WTC11 (cell line): Measurements from ENCODE around the gene VEGFA. TPM values are rescaled to one million over a fixed set of nuclear protein-coding genes. Genes with fewer than 3 reads are reported as not detected.

Experiments
- ATAC-seq: fragments of 200-7000 bp; cut with Tn5 transposase; 2 replicates; pipeline ENCODE4 v1.10.0; 2021; ENCODE audit warnings: mild to moderate bottlenecking, moderate library complexity
- Bru-seq: library from RNA; stranded (reverse); fragments of 400-500 nt; gene quantifications from one replicate; lab custom pipeline; 2021; lab: Mats Ljungman, UMichigan
- CTCF ChIA-PET: fragments of 300-600 bp; sonication (Branson Sonifier 250); formaldehyde crosslinking; loops from one replicate; lab custom pipeline; 2021; ENCODE audit warnings: antibody characterized with exemption; lab: Charles Lee
- POLR2A ChIA-PET: fragments of 350-600 bp; sonication (Branson Sonifier 250); formaldehyde crosslinking; loops from one replicate; lab custom pipeline; 2021; ENCODE audit warnings: antibody characterized with exemption; lab: Charles Lee
- DNase-seq: peaks from one replicate; pipeline ENCODE4 v3.0.0; 2021; ENCODE audit warnings: low spot score
- H3K27ac Mint-ChIP-seq: 2 replicates; pipeline ENCODE4 v1.8.0; 2021; ENCODE audit warnings: mixed read lengths
- H3K27me3 Mint-ChIP-seq: 2 replicates; pipeline ENCODE4 v1.8.0; 2021; ENCODE audit warnings: low read depth, mild to moderate bottlenecking, moderate library complexity, mixed read lengths
- H3K36me3 Mint-ChIP-seq: 2 replicates; pipeline ENCODE4 v1.8.0; 2021; ENCODE audit warnings: mixed read lengths
- H3K4me1 Mint-ChIP-seq: 2 replicates; pipeline ENCODE4 v1.8.0; 2022; ENCODE audit warnings: mixed read lengths
- H3K4me3 Mint-ChIP-seq: 2 replicates; pipeline ENCODE4 v1.8.0; 2021; ENCODE audit warnings: mild to moderate bottlenecking, moderate library complexity, mixed read lengths
- H3K9me3 Mint-ChIP-seq: 2 replicates; pipeline ENCODE4 v1.8.0; 2021; ENCODE audit warnings: mixed read lengths
- ATF6 ChIP-seq: sonication (generic); formaldehyde crosslinking; IDR thresholded peaks from 2 replicates; pipeline ENCODE4 v1.8.1; 2023; ENCODE audit warnings: mild to moderate bottlenecking, missing genetic modification reagents
- CBFB ChIP-seq: sonication (generic); formaldehyde crosslinking; IDR thresholded peaks from 2 replicates; pipeline ENCODE4 v1.8.1; 2022; ENCODE audit warnings: mild to moderate bottlenecking, low read depth, missing genetic modification reagents
- CDX4 ChIP-seq: fragments of 250-450 bp; sonication (Bioruptor Pico); IDR thresholded peaks from 2 replicates; pipeline ENCODE4 v1.9.0; 2021; ENCODE audit warnings: moderate library complexity, mild to moderate bottlenecking, inconsistent platforms, borderline replicate concordance
- CTCF ChIP-seq: fragments of 200-600 bp; IDR thresholded peaks from 2 replicates; pipeline ENCODE4 v1.8.0; 2022; ENCODE audit warnings: antibody characterized with exemption
- ETV6 ChIP-seq: sonication (generic); formaldehyde crosslinking; IDR thresholded peaks from 2 replicates; pipeline ENCODE4 v1.8.1; 2022; ENCODE audit warnings: mild to moderate bottlenecking, missing genetic modification reagents
- FOXP1 ChIP-seq: sonication (generic); formaldehyde crosslinking; IDR thresholded peaks from 2 replicates; pipeline ENCODE4 v1.8.0; 2022; ENCODE audit warnings: missing genetic modification reagents, mild to moderate bottlenecking, moderate library complexity, borderline replicate concordance
- GABPB1 ChIP-seq: sonication (generic); formaldehyde crosslinking; IDR thresholded peaks from 2 replicates; pipeline ENCODE4 v1.8.1; 2023; ENCODE audit warnings: mild to moderate bottlenecking, missing genetic modification reagents
- HMGXB4 ChIP-seq: sonication (generic); formaldehyde crosslinking; IDR thresholded peaks from 2 replicates; pipeline ENCODE4 v1.8.1; 2023; ENCODE audit warnings: mild to moderate bottlenecking, moderate library complexity, missing genetic modification reagents
- JAZF1 ChIP-seq: fragments of 250-450 bp; sonication (Bioruptor Pico); IDR thresholded peaks from 2 replicates; pipeline ENCODE4 v1.9.0; 2021; ENCODE audit warnings: moderate library complexity, mild to moderate bottlenecking, inconsistent platforms
- JUN ChIP-seq: sonication (generic); formaldehyde crosslinking; IDR thresholded peaks from 2 replicates; pipeline ENCODE4 v1.8.0; 2023; ENCODE audit warnings: mild to moderate bottlenecking, missing genetic modification reagents
- MAX ChIP-seq: sonication (generic); formaldehyde crosslinking; IDR thresholded peaks from 2 replicates; pipeline ENCODE4 v1.8.0; 2022; ENCODE audit warnings: mild to moderate bottlenecking, missing genetic modification reagents
- NFATC4 ChIP-seq: fragments of 250-450 bp; sonication (Bioruptor Pico); IDR thresholded peaks from 2 replicates; pipeline ENCODE4 v1.9.0; 2021; ENCODE audit warnings: mild to moderate bottlenecking
- SMAD4 ChIP-seq: sonication (generic); formaldehyde crosslinking; IDR thresholded peaks from 2 replicates; pipeline ENCODE4 v1.8.0; 2022; ENCODE audit warnings: mild to moderate bottlenecking, missing genetic modification reagents
- USF2 ChIP-seq: sonication (generic); formaldehyde crosslinking; IDR thresholded peaks from 2 replicates; pipeline ENCODE4 v1.8.1; 2023; ENCODE audit warnings: mild to moderate bottlenecking, missing genetic modification reagents, moderate library complexity
- ZBTB21 ChIP-seq: sonication (generic); formaldehyde crosslinking; IDR thresholded peaks from 2 replicates; pipeline ENCODE4 v1.8.1; 2023; ENCODE audit warnings: mild to moderate bottlenecking, missing genetic modification reagents, borderline replicate concordance
- ZBTB43 ChIP-seq: sonication (generic); formaldehyde crosslinking; IDR thresholded peaks from 2 replicates; pipeline ENCODE4 v1.8.1; 2023; ENCODE audit warnings: mild to moderate bottlenecking, missing genetic modification reagents
- ZNF232 ChIP-seq: sonication (generic); formaldehyde crosslinking; IDR thresholded peaks from 2 replicates; pipeline ENCODE4 v1.8.0; 2022; ENCODE audit warnings: mild to moderate bottlenecking, missing genetic modification reagents
- long read RNA-seq, 3 experiments: library from RNA in 1 of 3; library from capped mRNA in 1 of 3; library from polyadenylated mRNA in 1 of 3; unstranded in 2 of 3; stranded (forward) in 1 of 3; transcript quantifications; one replicate each; pipeline ENCODE4 v2.0.0, GENCODE V29; 2021
- total RNA-seq: library from RNA; stranded (reverse); gene quantifications from 3 replicates; pipeline ENCODE4 v1.2.3, GENCODE V29; 2021

VEGFA gene
- total RNA-seq: 41.9 to 44.4 TPM (median 43.8 TPM) in 3 replicates
- Bru-seq, nascent RNA: percentile 80 among the genes with signal in this experiment
- long read RNA-seq, experiment 1, transcript VEGFA-205 (7 exons, 3,535 nt): major isoform, 56 of 206 reads
- long read RNA-seq, experiment 1, transcript VEGFA-231 (8 exons, 1,188 nt): minor isoform, 39 of 206 reads
- long read RNA-seq, experiment 1, transcript VEGFA-227 (6 exons, 984 nt): minor isoform, 50 of 206 reads
- long read RNA-seq, experiment 1, partial matches to known transcripts: 7 of 206 reads
- long read RNA-seq, experiment 1, other reads (novel, unspliced or antisense): 43 of 206 reads
- long read RNA-seq, experiment 2, transcript VEGFA-205 (7 exons, 3,535 nt): major isoform, 6 of 42 reads
- long read RNA-seq, experiment 2, partial matches to known transcripts: 16 of 42 reads
- long read RNA-seq, experiment 2, other reads (novel, unspliced or antisense): 13 of 42 reads
- long read RNA-seq, experiment 3, partial matches to known transcripts: 0 of 3 reads
- long read RNA-seq, experiment 3, other reads (novel, unspliced or antisense): 2 of 3 reads

GRCh38 chr6:43769526-43770371, at the start of gene VEGFA:
Gene VEGFA (plus strand): TSS chr6:43770211.
- ATAC-seq: peak; percentile 49
- peaks cover 48% of the 10 kb centered on the region for H3K4me1 Mint-ChIP-seq
- DNase-seq: peak; percentile 94
- ChIA-PET POLR2A (interaction anchor here (0.5 to 2.9 kb wide), 26 partner anchors 8 to 468 kb away, joined by 3 to 18 read pairs (median 4); partner anchors contain the start of genes GTPBP2 and MAD2L1BP), CTCF (interaction anchor here (0.5 to 4.7 kb wide), 57 partner anchors 10 to 498 kb away, joined by 3 to 77 read pairs (median 4); partner anchors contain the start of genes GTPBP2 and RSPH9)
- TF ChIP-seq MAX (CRISPR knock-in tag) (peak; percentile 59; the same call in 1 of the 2 replicates), GABPB1 (CRISPR knock-in tag) (peak; percentile 45), HMGXB4 (peak; percentile 64; the same call in 1 of the 2 replicates), CTCF (peak; percentile 94), CBFB (CRISPR knock-in tag) (no peak), ETV6 (CRISPR knock-in tag) (0 out of 2 replicates have a peak, but pooled peaks have one; percentile 29), ZNF232 (peak; percentile 61; the same call in 1 of the 2 replicates), NFATC4 (CRISPR knock-in tag) (no peak)
- H3K9me3 Mint-ChIP-seq: no peaks in the 10 kb centered on the region
- H3K27me3 Mint-ChIP-seq: peaks cover 11% of the 10 kb centered on the region
- H3K4me3 Mint-ChIP-seq: peak within 1 kb of the TSS; percentile 98
- no peaks in the 10 kb centered on the region for H3K36me3 Mint-ChIP-seq
- H3K27ac Mint-ChIP-seq: peak within 1 kb of the TSS; percentile 85

GRCh38 chr6:43720999-43721398, 49.0 kb upstream of the VEGFA start:
- Mint-ChIP-seq H3K27me3 (no peaks in the 10 kb centered on the region; the same call in 1 of the 2 replicates), H3K9me3 (no peaks in the 10 kb centered on the region), H3K27ac (no peak overlapping the region), H3K4me3 (no peak overlapping the region), H3K4me1 (peaks cover 12% of the 10 kb centered on the region), H3K36me3 (no peaks in the 10 kb centered on the region)
- no peak for DNase-seq
- ATAC-seq: no peak
- ChIA-PET POLR2A (no interaction called here), CTCF (interaction anchor here (0.6 to 1.8 kb wide), 8 partner anchors 22 to 358 kb away, joined by 3 to 7 read pairs (median 4); partner anchors contain the start of gene VEGFA)
- no peak for TF ChIP-seq JUN (CRISPR knock-in tag)
- no peak for TF ChIP-seq JAZF1 (CRISPR knock-in tag)
- no peak for TF ChIP-seq ATF6 (CRISPR knock-in tag)
- no peak for TF ChIP-seq USF2 (CRISPR knock-in tag)
- no peak for TF ChIP-seq CDX4 (CRISPR knock-in tag)
- TF ChIP-seq ZBTB21: no peak
- TF ChIP-seq SMAD4 (CRISPR knock-in tag): no peak
- no peak for TF ChIP-seq FOXP1
- TF ChIP-seq ZBTB43 (CRISPR knock-in tag): no peak
